GM12865 (cell line): ENCODE data around the gene TBK1.

ENCODE experiments used
- DNase-seq: peaks from one replicate; pipeline ENCODE4 v3.0.0; 2010; ENCODE audit warnings: low read depth
- H3K4me3 ChIP-seq: 2 replicates; pipeline ENCODE4 v1.5.1; 2011; ENCODE audit warnings: mild to moderate bottlenecking, low read depth, low read length, control low read depth
- CTCF ChIP-seq: IDR thresholded peaks from 2 replicates; pipeline ENCODE4 v1.5.1; 2011; ENCODE audit warnings: low read length, control low read depth, low read depth, inconsistent platforms; ENCODE audit not compliant: insufficient read depth; ENCODE audit errors: missing control alignments

The TBK1 gene

GRCh38 chr12:64525461-64526160 lies 73.7 kb downstream of the TBK1 start:
- DNase-seq = no peak
- no peak for TF ChIP-seq CTCF
- no peak overlapping the region for H3K4me3 ChIP-seq

GRCh38 chr12:64526859-64527258 lies 74.9 kb downstream of the TBK1 start:
- DNase-seq = no peak
- H3K4me3 ChIP-seq = no peak overlapping the region
- no peak for TF ChIP-seq CTCF

GRCh38 chr12:64528616-64529015 lies 76.7 kb downstream of the TBK1 start:
- DNase-seq = no peak
- no peak for TF ChIP-seq CTCF
- no peak overlapping the region for H3K4me3 ChIP-seq

GRCh38 chr12:64530566-64530965 lies 78.6 kb downstream of the TBK1 start:
- no peak for TF ChIP-seq CTCF
- no peak for DNase-seq
- H3K4me3 ChIP-seq = no peak overlapping the region

GRCh38 chr12:64531665-64532334 lies 79.9 kb downstream of the TBK1 start:
- peak; percentile 42 for DNase-seq
- no peak overlapping the region for H3K4me3 ChIP-seq
- no peak for TF ChIP-seq CTCF

- DNase-seq = no peak
- no peak for TF ChIP-seq CTCF
- H3K4me3 ChIP-seq = no peak overlapping the region
Measured at GRCh38 chr12:64532734-64533351, 80.9 kb downstream of the TBK1 start.
